ENCODE data around the gene POLE. TPM values are rescaled to one million over a fixed set of nuclear protein-coding genes. Genes with fewer than 3 reads are reported as not detected.
A peak's percentile ranks its signal among the peaks of the same experiment; 100 is the strongest.

The POLE gene
- total and polyA plus RNA-seq, 8 donors, result 7.2 to 45.7 (median 16.0) TPM

GRCh38 chr12:132587781-132588180 is 99.4 kb downstream of the POLE start:
- intact Hi-C loops (cut with DNase I), result no loop called here
- ATAC-seq (no peak), DNase-seq (no peak), FAIRE-seq (no peak)
- 68 to 74% methylated on average over 3 of the region's 3 CpGs for WGBS, 2 donors
- no peaks in the 10 kb centered on the region for H3K36me3 ChIP-seq
- TF ChIP-seq CTCF (IDR thresholded peaks at IDR 0.05), result no peak
- H3K27ac ChIP-seq, result no peak overlapping the region
- H3K27me3 ChIP-seq, result no peaks in the 10 kb centered on the region
- H3K4me3 ChIP-seq, result no peak overlapping the region
- no peaks in the 10 kb centered on the region for H3K4me1 ChIP-seq
- H3K9me3 ChIP-seq, result no peaks in the 10 kb centered on the region

- intact Hi-C loops (cut with DNase I), result no loop called here
- ATAC-seq (no peak), DNase-seq (peak in 2 of 6 donors; percentile 17 to 56), FAIRE-seq (no peak)
- no peaks in the 10 kb centered on the region for H3K9me3 ChIP-seq
- no peaks in the 10 kb centered on the region for H3K27me3 ChIP-seq
- H3K27ac ChIP-seq, result no peak overlapping the region
- H3K4me3 ChIP-seq, result no peak overlapping the region
- TF ChIP-seq CTCF (IDR thresholded peaks at IDR 0.05), result no peak
- WGBS, 2 donors, result 88 to 92% methylated on average over 18 of the region's 18 CpGs
- no peaks in the 10 kb centered on the region for H3K36me3 ChIP-seq
- no peaks in the 10 kb centered on the region for H3K4me1 ChIP-seq
These were observed 100.2 kb downstream of the POLE start for GRCh38 chr12:132586929-132587328.

GRCh38 chr12:132585177-132585576 is 102.0 kb downstream of the POLE start:
- Histone ChIP-seq H3K36me3 (no peaks in the 10 kb centered on the region), H3K9me3 (no peaks in the 10 kb centered on the region), H3K27ac (no peak overlapping the region), H3K4me3 (no peak overlapping the region), H3K27me3 (no peaks in the 10 kb centered on the region), H3K4me1 (no peaks in the 10 kb centered on the region)
- FAIRE-seq, result no peak
- 67 to 81% methylated on average over 24 of the region's 24 CpGs for WGBS, 2 donors
- ATAC-seq, result peak in 1 of 4 donors; percentile 15
- intact Hi-C loops (cut with DNase I), result no loop called here
- peak in 1 of 6 donors; percentile 23 for DNase-seq
- TF ChIP-seq CTCF (IDR thresholded peaks at IDR 0.05), result no peak

GRCh38 chr12:132584429-132584828 is 102.7 kb downstream of the POLE start:
- Histone ChIP-seq H3K27ac (no peak overlapping the region), H3K4me1 (no peaks in the 10 kb centered on the region), H3K9me3 (no peaks in the 10 kb centered on the region), H3K4me3 (no peak overlapping the region), H3K27me3 (no peaks in the 10 kb centered on the region), H3K36me3 (peaks cover 0 to 3% (median 0%) of the 10 kb centered on the region in 3 donors)
- no peak for FAIRE-seq
- no peak for TF ChIP-seq CTCF (IDR thresholded peaks at IDR 0.05)
- intact Hi-C loops (cut with DNase I), result no loop called here
- ATAC-seq, result no peak
- 91 to 93% methylated on average over 14 of the region's 14 CpGs for WGBS, 2 donors
- peak in 1 of 6 donors; percentile 53 for DNase-seq

- intact Hi-C loops (cut with DNase I), result no loop called here
- no peak for TF ChIP-seq CTCF (IDR thresholded peaks at IDR 0.05)
- FAIRE-seq (no peak), DNase-seq (peak in 2 of 6 donors; percentile 18 to 55), ATAC-seq (no peak)
- Histone ChIP-seq H3K4me3 (no peak overlapping the region), H3K4me1 (no peaks in the 10 kb centered on the region), H3K27ac (no peak overlapping the region), H3K36me3 (peaks cover 0 to 4% (median 0%) of the 10 kb centered on the region in 3 donors), H3K27me3 (no peaks in the 10 kb centered on the region), H3K9me3 (no peaks in the 10 kb centered on the region)
- 89% methylated on average over 19 to 29 of the region's 29 CpGs for WGBS, 2 donors
These were observed 103.4 kb downstream of the POLE start for GRCh38 chr12:132583736-132584135.
